GM23338 (cell line): ENCODE measurements around the gene CCT5. TPM values are rescaled to one million over a fixed set of nuclear protein-coding genes. Genes with fewer than 3 reads are reported as not detected.

Experiments
- ATAC-seq: fragments of 200-7000 bp; cut with Tn5 transposase; 3 replicates; pipeline ENCODE4 v1.9.1; 2020
- DNase-seq: peaks from one replicate; pipeline ENCODE4 v3.0.0-alpha.2; 2015; ENCODE audit warnings: low spot score
- H2AFZ ChIP-seq: fragments of 200-600 bp; sonication (generic); 2 replicates; pipeline ENCODE4 v1.8.0; 2016; ENCODE audit warnings: antibody characterized with exemption, mild to moderate bottlenecking, moderate library complexity
- H3F3A ChIP-seq: fragments of 200-600 bp; sonication (generic); replicated peaks from 2 replicates; pipeline ENCODE4 v1.8.0; 2017; ENCODE audit warnings: antibody characterized with exemption, mixed run types, low read depth
- H3K27ac ChIP-seq: fragments of 200-600 bp; sonication (generic); 2 replicates; pipeline ENCODE4 v1.6.1; 2016; ENCODE audit warnings: low read depth
- H3K27me3 ChIP-seq: fragments of 200-600 bp; sonication (generic); 2 replicates; pipeline ENCODE4 v1.8.0; 2016; ENCODE audit warnings: mild to moderate bottlenecking, mixed run types, moderate library complexity; ENCODE audit not compliant: insufficient read depth
- H3K36me3 ChIP-seq: fragments of 200-600 bp; sonication (generic); 2 replicates; pipeline ENCODE4 v1.8.0; 2016; ENCODE audit warnings: mild to moderate bottlenecking; ENCODE audit not compliant: insufficient read depth
- H3K4me1 ChIP-seq: fragments of 200-600 bp; sonication (generic); 2 replicates; pipeline ENCODE4 v1.8.0; 2016; ENCODE audit warnings: mild to moderate bottlenecking, moderate library complexity; ENCODE audit not compliant: insufficient read depth
- H3K4me2 ChIP-seq: fragments of 200-600 bp; sonication (generic); 2 replicates; pipeline ENCODE4 v1.7.1; 2017; ENCODE audit warnings: mixed run types
- H3K4me3 ChIP-seq: fragments of 200-600 bp; sonication (generic); 2 replicates; pipeline ENCODE4 v1.6.1; 2016; ENCODE audit warnings: mixed run types
- H3K79me2 ChIP-seq: fragments of 200-600 bp; sonication (generic); replicated peaks from 2 replicates; pipeline ENCODE4 v1.8.0; 2017; ENCODE audit warnings: mild to moderate bottlenecking; ENCODE audit not compliant: insufficient read depth
- H3K9me2 ChIP-seq: fragments of 200-600 bp; sonication (generic); 2 replicates; pipeline ENCODE4 v1.8.0; 2017; ENCODE audit not compliant: insufficient read depth
- H4K20me1 ChIP-seq: fragments of 200-600 bp; sonication (generic); replicated peaks from 2 replicates; pipeline ENCODE4 v1.8.0; 2017; ENCODE audit warnings: mild to moderate bottlenecking; ENCODE audit not compliant: insufficient read depth
- H3K27ac Mint-ChIP-seq: 2 replicates; pipeline ENCODE4 v1.8.0; 2020; ENCODE audit warnings: inconsistent platforms, mild to moderate bottlenecking, moderate library complexity, mixed read lengths
- H3K27me3 Mint-ChIP-seq: 3 replicates; pipeline ENCODE4 v1.8.0; 2022; ENCODE audit warnings: low read depth, mild to moderate bottlenecking, moderate library complexity, mixed read lengths, inconsistent platforms; ENCODE audit not compliant: insufficient read depth, poor library complexity
- H3K36me3 Mint-ChIP-seq: 3 replicates; pipeline ENCODE4 v1.8.0; 2021; ENCODE audit warnings: low read depth, mild to moderate bottlenecking, inconsistent platforms, moderate library complexity, mixed read lengths
- H3K4me1 Mint-ChIP-seq: 3 replicates; pipeline ENCODE4 v1.8.0; 2020; ENCODE audit warnings: mild to moderate bottlenecking, inconsistent platforms, mixed read lengths
- H3K4me3 Mint-ChIP-seq: 3 replicates; pipeline ENCODE4 v1.8.0; 2021; ENCODE audit warnings: moderate library complexity, mild to moderate bottlenecking, inconsistent platforms, mixed read lengths
- H3K9me3 Mint-ChIP-seq: 3 replicates; pipeline ENCODE4 v1.8.0; 2020; ENCODE audit warnings: moderate library complexity, mild to moderate bottlenecking, inconsistent platforms, mixed read lengths
- CREB1 ChIP-seq: fragments of 250-450 bp; sonication (Bioruptor Pico); IDR thresholded peaks from 2 replicates; pipeline ENCODE4 v1.5.0; 2020; ENCODE audit warnings: low read depth, mild to moderate bottlenecking, moderate library complexity
- CTCF ChIP-seq, 2 experiments: fragments of 200-600 bp in 1 of 2; sonication (generic) in 1 of 2; conservative IDR thresholded peaks; 2 replicates each; pipeline versions ENCODE4 v1.5.1 to v1.6.1; 2016 to 2017; ENCODE audit warnings: antibody characterized with exemption in 2 of 2, low read depth in 2 of 2, mild to moderate bottlenecking in 2 of 2, moderate library complexity in 1 of 2
- EZH2 ChIP-seq: fragments of 200-600 bp; sonication (generic); IDR thresholded peaks from one replicate; pipeline ENCODE4 v1.8.0; 2017; ENCODE audit warnings: antibody characterized with exemption, mild to moderate bottlenecking, low read depth; ENCODE audit not compliant: unreplicated experiment
- JUNB ChIP-seq: IDR thresholded peaks from one replicate; pipeline ENCODE4 v1.6.1; 2016; ENCODE audit warnings: antibody characterized with exemption; ENCODE audit not compliant: unreplicated experiment
- NANOG ChIP-seq: IDR thresholded peaks from 2 replicates; pipeline ENCODE4 v1.6.1; 2016; ENCODE audit warnings: antibody characterized with exemption, borderline replicate concordance
- POLR2AphosphoS5 ChIP-seq: IDR thresholded peaks from 2 replicates; pipeline ENCODE4 v1.6.1; 2016; ENCODE audit warnings: antibody characterized with exemption, low read depth
- REST ChIP-seq: IDR thresholded peaks from one replicate; pipeline ENCODE4 v1.6.1; 2018; ENCODE audit warnings: antibody characterized with exemption; ENCODE audit not compliant: unreplicated experiment
- STAT1 ChIP-seq: IDR thresholded peaks from one replicate; pipeline ENCODE4 v1.6.1; 2016; ENCODE audit warnings: antibody characterized with exemption; ENCODE audit not compliant: unreplicated experiment
- ZNF331 ChIP-seq: fragments of 250-450 bp; sonication (Bioruptor Pico); IDR thresholded peaks from 2 replicates; pipeline ENCODE4 v1.5.0; 2020; ENCODE audit warnings: low read depth, mild to moderate bottlenecking, moderate library complexity
- ZNF462 ChIP-seq: fragments of 250-450 bp; sonication (Bioruptor Pico); IDR thresholded peaks from 2 replicates; pipeline ENCODE4 v1.5.0; 2020; ENCODE audit warnings: mild to moderate bottlenecking, moderate library complexity
- polyA plus RNA-seq: library from polyadenylated mRNA; unstranded; fragments of >200 nt; fragmentation: Nextera tagmentation; extraction: Ambion mirVana; gene quantifications from 2 replicates; pipeline ENCODE4 v1.2.1, GENCODE V29; 2016
- total RNA-seq: library from RNA; depleted of rRNA; stranded (reverse); fragments of >200 nt; shearing (Covaris generic); gene quantifications from 2 replicates; pipeline ENCODE4 v1.2.3, GENCODE V29; 2014

CCT5 gene
- total and polyA plus RNA-seq, 2 experiments from 2014 or later: 576 to 661 TPM

DNA sequence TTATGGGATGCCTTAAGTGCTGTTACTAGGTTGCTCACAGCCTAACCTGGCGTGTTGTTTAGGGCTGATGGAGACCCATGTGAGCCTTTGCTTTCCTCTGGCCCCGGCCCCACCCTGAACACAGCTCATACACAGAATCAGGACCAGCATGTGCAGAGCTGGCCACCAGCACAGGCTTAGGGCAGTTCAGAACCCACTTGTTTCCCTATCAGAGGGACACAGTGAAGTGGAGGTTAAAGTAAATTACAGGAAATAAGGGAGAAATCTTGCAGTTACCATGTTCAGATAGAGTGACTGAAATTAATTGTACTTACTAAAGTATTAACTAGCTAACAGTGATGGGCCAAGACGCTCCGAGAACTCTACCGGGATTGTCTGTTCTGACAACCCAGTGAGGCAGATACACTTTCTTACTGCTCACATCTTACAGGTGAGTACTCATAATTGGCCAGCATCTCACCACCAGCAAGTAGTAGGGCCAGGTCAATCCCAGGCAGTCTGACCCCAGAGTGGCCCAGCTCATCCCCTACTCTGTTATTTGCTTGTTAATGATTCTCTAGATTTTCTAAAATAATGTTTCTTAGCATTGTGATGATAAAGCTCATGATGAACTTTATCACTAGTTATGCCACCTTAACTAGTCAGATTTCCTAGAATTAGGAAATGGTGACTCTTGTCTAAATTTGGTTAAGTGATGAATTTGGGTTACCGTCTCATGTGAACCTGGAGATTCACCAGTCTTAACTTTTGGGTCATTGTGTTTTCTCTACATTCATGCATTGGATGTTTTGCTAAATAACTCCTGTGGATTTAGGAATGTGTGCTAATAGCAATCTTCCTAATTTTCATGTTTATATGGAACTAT lies 15.4 kb downstream of the CCT5 start (continued):
- TF ChIP-seq CTCF (conservative IDR thresholded peaks at IDR 0.05; ENCODE audit: low read depth in 2 of 2) (no peak), CREB1 (CRISPR knock-in tag) (no peak), NANOG (no peak), JUNB (no peak)

- Histone ChIP-seq H3K4me1 (peaks cover 6% of the 10 kb centered on the region; the same call in 1 of the 2 replicates), H3K79me2 (no peaks in the 10 kb centered on the region), H3K36me3 (peaks cover 43% of the 10 kb centered on the region), H3K4me2 (no peak overlapping the region), H4K20me1 (peaks cover 29% of the 10 kb centered on the region), H3K27ac (peak overlapping the region; percentile 58), H3F3A (peaks cover 42% of the 10 kb centered on the region), H3K27me3 (no peaks in the 10 kb centered on the region), H3K4me3 (no peak overlapping the region), H3K9me2 (no peaks in the 10 kb centered on the region), H2AFZ (no peak overlapping the region)
- DNase-seq: no peak
- Mint-ChIP-seq H3K4me3 (no peak overlapping the region), H3K9me3 (no peaks in the 10 kb centered on the region), H3K27me3 (peaks cover 9% of the 10 kb centered on the region), H3K27ac (no peak overlapping the region), H3K4me1 (peaks cover 17% of the 10 kb centered on the region), H3K36me3 (peaks cover 48% of the 10 kb centered on the region)
- ATAC-seq: no peak
- TF ChIP-seq CTCF (conservative IDR thresholded peaks at IDR 0.05; ENCODE audit: low read depth in 2 of 2) (no peak), POLR2AphosphoS5 (no peak), STAT1 (no peak), REST (no peak), ZNF331 (CRISPR knock-in tag) (no peak), ZNF462 (CRISPR knock-in tag) (no peak), EZH2 (no peak), JUNB (no peak)
Observed at GRCh38 chr5:10266137-10266536, 16.1 kb downstream of the CCT5 start.
